GM12872 (cell line): ENCODE data around the gene SRSF5.

ENCODE experiments used
- TF ChIP-seq, protein P1 (sequence below): IDR thresholded peaks from 3 replicates; pipeline ENCODE4 v1.5.1; 2011; ENCODE audit warnings: low read depth, mild to moderate bottlenecking, low read length, moderate library complexity; ENCODE audit not compliant: insufficient read depth

SRSF5 gene

DNA sequence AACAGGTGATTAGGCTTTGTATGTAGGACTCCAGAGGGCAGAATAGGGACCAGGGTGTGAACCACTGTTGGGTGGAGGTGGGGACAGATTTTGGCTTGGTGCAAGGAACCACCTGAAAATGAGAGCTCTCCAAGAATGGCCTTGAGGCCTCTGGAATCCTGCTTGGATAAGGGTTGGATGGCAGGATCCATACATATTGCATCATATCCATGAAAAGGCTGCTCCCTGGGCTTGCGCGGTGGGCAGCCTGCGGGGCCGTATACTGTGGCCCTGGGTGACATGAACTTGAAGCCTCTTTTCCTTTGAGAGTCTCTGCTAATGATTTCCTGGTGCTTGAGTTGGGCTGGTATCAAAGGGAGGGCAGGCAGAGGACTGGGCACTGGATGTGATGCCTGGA is 31.4 kb downstream of the SRSF5 start:
- TF ChIP-seq, protein P1, sequence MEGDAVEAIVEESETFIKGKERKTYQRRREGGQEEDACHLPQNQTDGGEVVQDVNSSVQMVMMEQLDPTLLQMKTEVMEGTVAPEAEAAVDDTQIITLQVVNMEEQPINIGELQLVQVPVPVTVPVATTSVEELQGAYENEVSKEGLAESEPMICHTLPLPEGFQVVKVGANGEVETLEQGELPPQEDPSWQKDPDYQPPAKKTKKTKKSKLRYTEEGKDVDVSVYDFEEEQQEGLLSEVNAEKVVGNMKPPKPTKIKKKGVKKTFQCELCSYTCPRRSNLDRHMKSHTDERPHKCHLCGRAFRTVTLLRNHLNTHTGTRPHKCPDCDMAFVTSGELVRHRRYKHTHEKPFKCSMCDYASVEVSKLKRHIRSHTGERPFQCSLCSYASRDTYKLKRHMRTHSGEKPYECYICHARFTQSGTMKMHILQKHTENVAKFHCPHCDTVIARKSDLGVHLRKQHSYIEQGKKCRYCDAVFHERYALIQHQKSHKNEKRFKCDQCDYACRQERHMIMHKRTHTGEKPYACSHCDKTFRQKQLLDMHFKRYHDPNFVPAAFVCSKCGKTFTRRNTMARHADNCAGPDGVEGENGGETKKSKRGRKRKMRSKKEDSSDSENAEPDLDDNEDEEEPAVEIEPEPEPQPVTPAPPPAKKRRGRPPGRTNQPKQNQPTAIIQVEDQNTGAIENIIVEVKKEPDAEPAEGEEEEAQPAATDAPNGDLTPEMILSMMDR, result no peak

GRCh38 chr14:69803753-69804152 is 36.8 kb downstream of the SRSF5 start:
- TF ChIP-seq, protein P1, result no peak

DNA sequence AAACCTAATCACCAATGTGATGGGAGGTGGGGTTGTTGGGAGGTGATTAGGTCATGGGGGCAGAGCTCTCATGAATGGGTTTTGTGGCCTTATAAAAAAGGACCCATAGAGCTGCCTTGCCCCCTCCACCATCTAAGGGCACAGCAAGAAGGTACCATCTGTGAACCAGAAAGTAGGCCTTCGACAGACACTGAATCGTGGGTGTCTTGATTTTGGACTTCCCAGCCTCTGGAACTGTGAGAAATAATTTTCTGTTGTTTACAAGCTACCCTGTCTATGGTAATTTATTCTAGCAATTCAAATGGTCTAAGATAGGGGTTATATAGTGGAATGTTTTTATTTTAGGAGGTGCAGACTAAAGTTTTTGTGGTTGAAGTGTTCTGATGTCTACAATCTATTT is 38.0 kb downstream of the SRSF5 start:
- TF ChIP-seq, protein P1, result no peak

DNA sequence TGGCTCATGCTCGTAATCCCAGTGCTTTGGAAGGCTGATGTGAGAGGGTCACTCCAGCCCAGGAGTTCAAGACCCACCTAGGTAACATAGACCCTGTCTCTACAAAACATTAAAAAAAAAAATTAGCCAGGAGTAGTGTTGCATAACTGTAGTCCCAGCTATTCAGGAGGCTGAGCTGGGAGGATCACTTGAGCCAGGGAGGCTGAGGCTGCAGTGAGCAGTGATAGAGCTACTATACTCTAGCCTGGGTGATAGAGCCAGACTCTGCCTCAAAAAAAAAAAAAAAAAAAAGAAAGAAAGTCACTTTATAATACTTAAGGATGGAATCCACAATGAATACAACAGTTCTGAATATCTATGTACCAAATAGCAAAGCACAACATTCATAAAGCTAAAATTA is 40.2 kb downstream of the SRSF5 start:
- TF ChIP-seq, protein P1, result no peak

- TF ChIP-seq, protein P1, result no peak
Observed at GRCh38 chr14:69808919-69809808, 42.2 kb downstream of the SRSF5 start.

GRCh38 chr14:69811227-69811867 is 44.4 kb downstream of the SRSF5 start:
- TF ChIP-seq, protein P1, result no peak

DNA sequence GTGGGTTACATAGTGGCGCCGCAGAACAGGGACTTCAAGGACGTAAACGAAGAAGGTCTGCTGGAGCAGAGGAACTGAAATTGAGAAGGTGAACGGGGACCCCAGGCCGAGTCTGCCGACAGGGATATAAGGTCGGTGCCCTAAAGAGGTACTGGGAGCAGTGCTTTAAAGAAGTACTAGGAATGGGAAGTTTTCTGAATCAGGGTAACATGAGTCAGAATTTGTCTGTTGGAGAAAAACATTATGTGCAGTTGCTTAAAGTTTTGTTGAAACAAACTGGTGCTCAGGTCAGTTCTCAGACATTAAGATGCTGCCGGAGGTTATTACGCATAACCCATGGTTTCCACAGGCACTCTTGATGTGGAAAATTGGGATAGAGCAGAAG is 44.9 kb downstream of the SRSF5 start:
- TF ChIP-seq, protein P1, result no peak
